ENCODE results near the gene PPTC7.

Gene PPTC7

DNA sequence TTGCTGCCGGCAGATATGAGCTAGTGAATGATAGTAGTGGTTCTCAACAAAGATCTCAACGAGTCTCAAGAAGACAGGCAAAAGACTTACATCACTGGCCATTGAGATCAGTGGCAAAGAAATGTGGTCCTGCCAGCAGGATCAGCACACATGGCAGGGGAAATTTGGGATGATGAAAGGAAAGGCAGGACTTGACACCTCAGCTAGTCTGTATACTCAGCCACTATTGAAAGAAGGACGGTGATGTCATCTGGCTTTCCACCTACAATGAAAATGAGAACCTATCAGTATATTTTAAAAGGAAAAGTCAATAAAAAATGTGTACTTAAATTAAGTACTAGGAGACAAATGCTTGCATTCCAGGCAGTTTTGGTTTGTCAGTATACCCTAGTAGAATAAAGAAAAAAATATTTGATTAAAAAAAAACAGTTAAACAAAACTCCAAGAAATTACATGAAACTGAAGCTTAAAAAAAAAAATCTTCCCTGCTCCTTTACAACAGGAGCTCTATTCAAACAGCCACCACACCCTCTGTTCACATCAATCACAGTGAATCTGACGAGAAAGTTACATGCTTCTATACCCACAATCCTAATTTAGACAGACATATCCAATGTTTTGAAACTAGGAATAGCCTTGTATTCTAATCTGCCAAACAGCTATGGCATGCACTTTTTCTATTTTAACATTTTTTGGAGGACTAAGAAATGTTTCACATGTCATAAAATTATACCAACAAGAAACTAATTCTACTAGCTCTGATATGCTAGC, 46.1 kb downstream of the PPTC7 start:
- H3K79me2 ChIP-seq (ENCODE audit: insufficient read depth, low read depth), result no peaks in the 10 kb centered on the region
- no peak overlapping the region for H3K9ac ChIP-seq
- H3K36me3 ChIP-seq (ENCODE audit: insufficient read depth), result no peaks in the 10 kb centered on the region
- no peaks in the 10 kb centered on the region for H4K20me1 ChIP-seq (ENCODE audit: insufficient read depth)
- H3K4me3 ChIP-seq (IDR thresholded peaks at IDR 0.05; ENCODE audit: insufficient read depth, low read depth, low read length), result no peak overlapping the region
- H3K4me1 ChIP-seq (ENCODE audit: low read depth, poor library complexity, severe bottlenecking), result peaks cover 28% of the 10 kb centered on the region
- H3K27ac ChIP-seq, result no peak overlapping the region
- H3K4me2 ChIP-seq, result no peak overlapping the region
- H3K27me3 ChIP-seq (ENCODE audit: insufficient read depth, low read depth), result no peaks in the 10 kb centered on the region
- H2AFZ ChIP-seq (ENCODE audit: low read depth), result no peak overlapping the region
- TF ChIP-seq CTCF (conservative IDR thresholded peaks at IDR 0.05; ENCODE audit: low read depth, low read length), result no peak

- peaks cover 41% of the 10 kb centered on the region for H3K4me1 ChIP-seq (ENCODE audit: low read depth, poor library complexity, severe bottlenecking)
- H3K4me3 ChIP-seq (IDR thresholded peaks at IDR 0.05; ENCODE audit: insufficient read depth, low read depth, low read length), result no peak overlapping the region
- no peaks in the 10 kb centered on the region for H3K36me3 ChIP-seq (ENCODE audit: insufficient read depth)
- TF ChIP-seq CTCF (conservative IDR thresholded peaks at IDR 0.05; ENCODE audit: low read depth, low read length), result no peak
- no peaks in the 10 kb centered on the region for H3K27me3 ChIP-seq (ENCODE audit: insufficient read depth, low read depth)
- no peaks in the 10 kb centered on the region for H4K20me1 ChIP-seq (ENCODE audit: insufficient read depth)
- H3K4me2 ChIP-seq, result no peak overlapping the region
- no peak overlapping the region for H2AFZ ChIP-seq (ENCODE audit: low read depth)
- H3K9ac ChIP-seq, result no peak overlapping the region
- H3K27ac ChIP-seq, result no peak overlapping the region
- no peaks in the 10 kb centered on the region for H3K79me2 ChIP-seq (ENCODE audit: insufficient read depth, low read depth)
These were observed 48.3 kb downstream of the PPTC7 start for GRCh38 chr12:110534811-110535210.

DNA sequence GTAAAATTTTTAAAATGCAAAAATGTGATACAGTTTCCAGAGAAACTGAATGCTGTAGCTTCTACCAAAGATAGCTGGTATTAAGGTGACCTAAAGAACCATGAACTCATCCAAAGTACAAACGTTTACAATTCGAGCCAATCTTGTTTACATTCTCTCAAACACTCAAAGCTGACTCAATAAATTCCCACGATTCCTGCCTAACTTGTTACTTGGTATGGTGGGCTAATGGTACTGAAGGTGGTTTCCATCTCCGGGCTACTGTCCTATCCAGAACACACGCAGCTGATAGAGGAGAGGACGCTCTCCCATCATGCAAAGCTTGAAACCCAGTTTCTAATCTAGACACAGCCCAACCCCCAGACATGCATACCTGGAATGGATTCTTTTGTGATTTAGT, 49.5 kb downstream of the PPTC7 start:
- no peak for TF ChIP-seq CTCF (conservative IDR thresholded peaks at IDR 0.05; ENCODE audit: low read depth, low read length)
- Histone ChIP-seq H3K9ac (no peak overlapping the region), H2AFZ (ENCODE audit: low read depth) (no peak overlapping the region), H3K4me2 (0 out of 2 replicates have a peak overlapping the region, but pooled peaks have one; percentile 7), H3K27ac (no peak overlapping the region), H3K27me3 (ENCODE audit: insufficient read depth, low read depth) (no peaks in the 10 kb centered on the region), H3K36me3 (ENCODE audit: insufficient read depth) (no peaks in the 10 kb centered on the region), H3K4me3 (IDR thresholded peaks at IDR 0.05; ENCODE audit: insufficient read depth, low read depth, low read length) (no peak overlapping the region), H3K79me2 (ENCODE audit: insufficient read depth, low read depth) (no peaks in the 10 kb centered on the region), H4K20me1 (ENCODE audit: insufficient read depth) (no peaks in the 10 kb centered on the region), H3K4me1 (ENCODE audit: low read depth, poor library complexity, severe bottlenecking) (peaks cover 41% of the 10 kb centered on the region)

DNA sequence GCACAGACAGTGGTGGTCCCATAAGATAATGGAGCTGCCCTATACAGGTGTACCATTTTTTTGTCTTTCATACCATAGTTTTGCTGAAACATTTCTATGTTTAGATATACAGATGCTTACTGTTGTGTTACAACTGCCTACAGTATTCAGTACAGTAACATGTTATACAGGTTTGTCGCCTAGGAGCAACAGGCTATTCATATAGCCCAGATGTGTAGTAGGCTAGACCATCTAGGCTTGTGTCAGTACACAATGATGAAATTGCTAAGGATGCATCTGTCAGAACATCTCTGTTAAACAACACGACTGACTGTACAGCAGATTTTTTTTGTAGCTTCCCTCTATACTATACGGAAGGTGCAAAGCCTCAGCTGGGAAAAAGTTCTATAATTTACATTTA, 50.5 kb downstream of the PPTC7 start:
- H2AFZ ChIP-seq (ENCODE audit: low read depth), result no peak overlapping the region
- H3K79me2 ChIP-seq (ENCODE audit: insufficient read depth, low read depth), result no peaks in the 10 kb centered on the region
- H3K27ac ChIP-seq, result peak overlapping the region; percentile 38; the same call in 1 of the 2 replicates
- no peak overlapping the region for H3K4me3 ChIP-seq (IDR thresholded peaks at IDR 0.05; ENCODE audit: insufficient read depth, low read depth, low read length)
- no peaks in the 10 kb centered on the region for H4K20me1 ChIP-seq (ENCODE audit: insufficient read depth)
- H3K36me3 ChIP-seq (ENCODE audit: insufficient read depth), result no peaks in the 10 kb centered on the region
- peak overlapping the region; percentile 49; the same call in 1 of the 2 replicates for H3K4me2 ChIP-seq
- H3K4me1 ChIP-seq (ENCODE audit: low read depth, poor library complexity, severe bottlenecking), result peaks cover 41% of the 10 kb centered on the region
- no peak for TF ChIP-seq CTCF (conservative IDR thresholded peaks at IDR 0.05; ENCODE audit: low read depth, low read length)
- H3K9ac ChIP-seq, result no peak overlapping the region
- no peaks in the 10 kb centered on the region for H3K27me3 ChIP-seq (ENCODE audit: insufficient read depth, low read depth)

Data from KMS-11 (cell line).